Type B pancreatic cell (in vitro differentiated cells): Measurements from ENCODE around the gene SMIM38. TPM values are rescaled to one million over a fixed set of nuclear protein-coding genes. Genes with fewer than 3 reads are reported as not detected.

ENCODE experiments used
- DNase-seq: peaks from one replicate; pipeline ENCODE4 v3.0.0; 2021; ENCODE audit warnings: mixed read lengths; ENCODE audit not compliant: unreplicated experiment; ENCODE audit errors: extremely low spot score
- H3K27ac Mint-ChIP-seq: 2 replicates; pipeline ENCODE4 v1.8.0; 2021; ENCODE audit warnings: mild to moderate bottlenecking, mixed read lengths
- H3K27me3 Mint-ChIP-seq: 2 replicates; pipeline ENCODE4 v1.8.0; 2021; ENCODE audit warnings: mixed read lengths
- H3K36me3 Mint-ChIP-seq: 2 replicates; pipeline ENCODE4 v1.8.0; 2021; ENCODE audit warnings: mixed read lengths
- H3K4me1 Mint-ChIP-seq: one replicate; pipeline ENCODE4 v1.8.0; 2021; ENCODE audit warnings: mixed read lengths; ENCODE audit not compliant: unreplicated experiment
- H3K4me3 Mint-ChIP-seq: 2 replicates; pipeline ENCODE4 v1.8.0; 2021; ENCODE audit warnings: mild to moderate bottlenecking, mixed read lengths
- H3K9me3 Mint-ChIP-seq: 2 replicates; pipeline ENCODE4 v1.8.0; 2021; ENCODE audit warnings: mixed read lengths
- CTCF ChIP-seq: fragments of 200-600 bp; sonication (generic); conservative IDR thresholded peaks from 2 replicates; pipeline ENCODE4 v1.5.0; 2021; ENCODE audit warnings: antibody characterized with exemption, mild to moderate bottlenecking
- total RNA-seq: library from RNA; stranded (reverse); gene quantifications from 2 replicates; pipeline ENCODE4 v1.2.1, GENCODE V29; 2021; ENCODE audit warnings: low replicate concordance

SMIM38 gene
- total RNA-seq, 1 donor from 2014 or later = 5.3 TPM

- H3K4me3 Mint-ChIP-seq = peak overlapping the region; percentile 39
- peaks cover 5% of the 10 kb centered on the region for H3K36me3 Mint-ChIP-seq
- TF ChIP-seq CTCF = no peak
- H3K27ac Mint-ChIP-seq = no peak overlapping the region
- no peak for DNase-seq
- peaks cover 16% of the 10 kb centered on the region for H3K27me3 Mint-ChIP-seq
- peaks cover 35% of the 10 kb centered on the region for H3K4me1 Mint-ChIP-seq
- peaks cover 4% of the 10 kb centered on the region for H3K9me3 Mint-ChIP-seq
Measured at GRCh38 chr11:69156673-69157155, 979 bp downstream of the SMIM38 start.

- no peak for TF ChIP-seq CTCF
- Mint-ChIP-seq H3K36me3 (peaks cover 6% of the 10 kb centered on the region), H3K4me1 (peaks cover 30% of the 10 kb centered on the region), H3K9me3 (peaks cover 7% of the 10 kb centered on the region), H3K27ac (no peak overlapping the region), H3K4me3 (no peak overlapping the region), H3K27me3 (peaks cover 11% of the 10 kb centered on the region)
- DNase-seq = no peak
Measured at GRCh38 chr11:69157156-69157821, 1.6 kb downstream of the SMIM38 start.

GRCh38 chr11:69157822-69158231 lies 2.1 kb downstream of the SMIM38 start:
- Mint-ChIP-seq H3K9me3 (peaks cover 7% of the 10 kb centered on the region), H3K4me1 (peaks cover 25% of the 10 kb centered on the region), H3K27ac (no peak overlapping the region)

GRCh38 chr11:69158301-69159149 lies 2.8 kb downstream of the SMIM38 start:
- peaks cover 7% of the 10 kb centered on the region for H3K9me3 Mint-ChIP-seq
- no peak for TF ChIP-seq CTCF
- H3K4me3 Mint-ChIP-seq = no peak overlapping the region
- H3K36me3 Mint-ChIP-seq = peaks cover 10% of the 10 kb centered on the region
- DNase-seq = no peak
- H3K27ac Mint-ChIP-seq = no peak overlapping the region
- H3K27me3 Mint-ChIP-seq = no peaks in the 10 kb centered on the region
- H3K4me1 Mint-ChIP-seq = peaks cover 18% of the 10 kb centered on the region

More at GRCh38 chr11:69157822-69158231, 2.1 kb downstream of the SMIM38 start:
- Mint-ChIP-seq H3K4me3 (no peak overlapping the region), H3K36me3 (peaks cover 9% of the 10 kb centered on the region), H3K27me3 (peaks cover 7% of the 10 kb centered on the region)
- no peak for DNase-seq
- TF ChIP-seq CTCF = no peak

GRCh38 chr11:69159150-69159852 lies 3.6 kb downstream of the SMIM38 start:
- peaks cover 17% of the 10 kb centered on the region for H3K4me1 Mint-ChIP-seq
- H3K27ac Mint-ChIP-seq = no peak overlapping the region
- no peak overlapping the region for H3K4me3 Mint-ChIP-seq
- peaks cover 13% of the 10 kb centered on the region for H3K9me3 Mint-ChIP-seq
- H3K36me3 Mint-ChIP-seq = peaks cover 13% of the 10 kb centered on the region
- TF ChIP-seq CTCF = no peak
- no peak for DNase-seq
- no peaks in the 10 kb centered on the region for H3K27me3 Mint-ChIP-seq
